Mesenchymal stem cell (in vitro differentiated cells and primary cell): ENCODE results near the gene YAP1.
"Not testable (repeated sequence)": the region's sequence is repeated elsewhere in the genome, so short reads cannot be mapped to it uniquely, and the experiment has no call there.

Experiments used
- DNase-seq: peaks from one replicate; pipeline ENCODE4 v3.0.0-alpha.2; 2013
- H2AFZ ChIP-seq: one replicate; pipeline ENCODE4 v1.6.1; 2013; ENCODE audit warnings: low read depth, mild to moderate bottlenecking, control low read depth, inconsistent platforms, low read length, moderate library complexity
- H2AK5ac ChIP-seq: 2 replicates; pipeline ENCODE4 v1.6.1; 2013; ENCODE audit warnings: low read length, moderate library complexity, mild to moderate bottlenecking, inconsistent platforms; ENCODE audit not compliant: severe bottlenecking
- H2BK120ac ChIP-seq: one replicate; pipeline ENCODE4 v1.6.1; 2013; ENCODE audit warnings: low read depth, mild to moderate bottlenecking, inconsistent platforms, low read length, moderate library complexity
- H2BK12ac ChIP-seq, 2 experiments: one replicate each; pipeline ENCODE4 v1.6.1; 2013; ENCODE audit warnings: inconsistent platforms in 2 of 2, low read length in 2 of 2, mild to moderate bottlenecking in 2 of 2, moderate library complexity in 2 of 2, control low read depth in 1 of 2
- H2BK15ac ChIP-seq: one replicate; pipeline ENCODE4 v1.6.1; 2013; ENCODE audit warnings: mild to moderate bottlenecking, low read depth, inconsistent platforms; ENCODE audit not compliant: poor library complexity, severe bottlenecking
- H2BK5ac ChIP-seq: 2 replicates; pipeline ENCODE4 v1.6.1; 2013; ENCODE audit warnings: low read depth, mild to moderate bottlenecking, low read length, control low read depth, inconsistent platforms; ENCODE audit not compliant: poor library complexity, severe bottlenecking
- H3K14ac ChIP-seq, 2 experiments: one replicate each; pipeline ENCODE4 v1.6.1; 2013; ENCODE audit warnings: inconsistent platforms in 2 of 2, low read length in 2 of 2, control low read depth in 1 of 2, mild to moderate bottlenecking in 1 of 2, moderate library complexity in 1 of 2
- H3K18ac ChIP-seq, 2 experiments: one replicate each; pipeline ENCODE4 v1.6.1; 2013; ENCODE audit warnings: inconsistent platforms in 2 of 2, low read length in 2 of 2, control low read depth in 1 of 2, low read depth in 1 of 2, mild to moderate bottlenecking in 1 of 2
- H3K23ac ChIP-seq, 2 experiments: one replicate each; pipeline ENCODE4 v1.6.1; 2013; ENCODE audit warnings: inconsistent platforms in 2 of 2, low read length in 2 of 2, mild to moderate bottlenecking in 2 of 2, moderate library complexity in 2 of 2, control low read depth in 1 of 2
- H3K27ac ChIP-seq: 2 replicates; pipeline ENCODE4 v1.5.1; 2013; ENCODE audit warnings: mild to moderate bottlenecking, moderate library complexity, low read length, control low read depth, inconsistent platforms; ENCODE audit not compliant: poor library complexity, severe bottlenecking
- H3K27me3 ChIP-seq, 2 experiments: 2 replicates each; pipeline versions ENCODE4 v1.6.1 to v1.7.0; 2013; ENCODE audit warnings: low read length in 2 of 2, mild to moderate bottlenecking in 2 of 2, moderate library complexity in 2 of 2, control low read depth in 1 of 2, inconsistent platforms in 1 of 2; ENCODE audit not compliant: control insufficient read depth in 1 of 2, insufficient read depth in 1 of 2
- H3K36me3 ChIP-seq, 2 experiments: 2 replicates each; pipeline versions ENCODE4 v1.6.1 to v1.7.0; 2013; ENCODE audit warnings: low read length in 2 of 2, control low read depth in 1 of 2, inconsistent platforms in 1 of 2, low read depth in 1 of 2, mild to moderate bottlenecking in 1 of 2; ENCODE audit not compliant: insufficient read depth in 2 of 2, control insufficient read depth in 1 of 2
- H3K4ac ChIP-seq, 2 experiments: one replicate each; pipeline ENCODE4 v1.6.1; 2013; ENCODE audit warnings: inconsistent platforms in 2 of 2, low read length in 2 of 2, mild to moderate bottlenecking in 2 of 2, moderate library complexity in 2 of 2, control low read depth in 1 of 2, low read depth in 1 of 2
- H3K4me1 ChIP-seq: 2 replicates; pipeline ENCODE4 v1.6.1; 2013; ENCODE audit warnings: low read depth, low read length, control low read depth; ENCODE audit not compliant: control insufficient read depth, insufficient read depth
- H3K4me2 ChIP-seq: 2 replicates; pipeline ENCODE4 v1.6.1; 2013; ENCODE audit warnings: low read length, mild to moderate bottlenecking, inconsistent platforms; ENCODE audit not compliant: poor library complexity, severe bottlenecking
- H3K4me3 ChIP-seq, 2 experiments: 2 replicates each; pipeline versions ENCODE4 v1.5.1 to v1.7.0; 2013; ENCODE audit warnings: low read length in 2 of 2, mild to moderate bottlenecking in 2 of 2, control low read depth in 1 of 2, low read depth in 1 of 2; ENCODE audit not compliant: insufficient read depth in 1 of 2
- H3K79me1 ChIP-seq: replicated peaks from 2 replicates; pipeline ENCODE4 v1.6.1; 2013; ENCODE audit warnings: mild to moderate bottlenecking, control low read depth, low read length, inconsistent platforms; ENCODE audit not compliant: poor library complexity, severe bottlenecking
- H3K9ac ChIP-seq: 2 replicates; pipeline ENCODE4 v1.7.0; 2013; ENCODE audit warnings: mild to moderate bottlenecking, low read length, moderate library complexity
- H3K9me3 ChIP-seq: 2 replicates; pipeline ENCODE4 v1.7.0; 2013; ENCODE audit warnings: mild to moderate bottlenecking, low read length; ENCODE audit not compliant: control insufficient read depth
- H4K8ac ChIP-seq: one replicate; pipeline ENCODE4 v1.6.1; 2013; ENCODE audit warnings: inconsistent platforms, mild to moderate bottlenecking, low read length, moderate library complexity
- H4K91ac ChIP-seq: one replicate; pipeline ENCODE4 v1.6.1; 2013; ENCODE audit warnings: mild to moderate bottlenecking, low read length, inconsistent platforms
- WGBS: methylation state at CpG from one replicate; pipeline ENCODE4 v1.1.7; 2013; ENCODE audit warnings: mixed read lengths; 5-methylcytosine and 5-hydroxymethylcytosine counted together

Gene YAP1

DNA sequence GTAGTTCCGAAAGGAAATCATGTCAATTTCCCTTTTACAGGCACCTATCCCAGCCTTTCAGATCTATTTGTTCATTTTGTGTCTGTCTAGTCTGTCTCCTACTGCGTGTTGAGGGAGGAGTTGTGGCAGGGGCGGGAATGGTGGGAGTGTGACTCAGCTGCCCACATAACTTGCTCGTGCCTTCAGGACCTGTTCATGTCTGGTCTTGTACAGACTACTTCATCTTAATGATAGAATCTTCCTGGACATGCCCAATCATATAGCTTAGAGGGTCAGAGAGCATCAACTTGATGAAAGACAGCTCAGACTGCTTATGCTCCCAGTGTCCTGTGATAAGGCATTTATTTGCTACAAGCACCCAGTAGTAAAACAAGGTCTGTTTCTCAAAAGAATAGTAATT lies 146.0 kb downstream of the YAP1 start:
- Histone ChIP-seq H3K79me1 (no peaks in the 10 kb centered on the region), H3K4me3 (no peak overlapping the region), H4K8ac (no peak overlapping the region), H3K4me1 (peaks cover 1% of the 10 kb centered on the region), H3K27me3 (no peaks in the 10 kb centered on the region), H3K9me3 (no peaks in the 10 kb centered on the region), H3K14ac (no peak overlapping the region), H2BK12ac (no peak overlapping the region), H2AFZ (no peak overlapping the region), H3K4ac (peak overlapping the region in 1 of 2 experiments; percentile 70), H2BK120ac (no peak overlapping the region), H4K91ac (no peak overlapping the region), H2BK15ac (no peak overlapping the region), H3K9ac (no peak overlapping the region), H3K4me2 (no peak overlapping the region), H3K36me3 (no peaks in the 10 kb centered on the region), H3K23ac (no peak overlapping the region), H3K18ac (peak overlapping the region in 1 of 2 experiments; percentile 63), H2AK5ac (no peak overlapping the region), H3K27ac (peak overlapping the region; percentile 59), H2BK5ac (peak overlapping the region; percentile 81)
- peak; percentile 82 for DNase-seq
- WGBS = 6% methylated on average over 2 of the region's 4 CpGs

DNA sequence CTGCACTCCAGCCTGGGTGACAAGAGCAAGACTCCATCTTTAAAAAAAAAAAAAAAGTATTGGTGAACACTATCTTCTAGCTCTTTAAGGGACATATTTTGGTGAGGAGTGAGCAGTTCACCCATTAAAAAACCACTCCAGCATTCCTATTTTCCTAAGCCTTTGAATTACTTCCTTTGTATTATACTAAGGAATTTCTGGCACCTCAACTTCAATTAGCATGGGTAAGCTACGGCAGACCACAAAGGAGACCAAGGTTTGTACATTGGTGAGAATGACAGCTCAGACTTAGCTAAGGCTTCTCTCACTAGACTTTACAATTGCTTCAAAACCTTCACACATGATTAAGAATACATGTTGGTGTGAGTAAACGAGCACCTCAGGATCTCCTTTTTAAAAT lies 150.0 kb downstream of the YAP1 start:
- Histone ChIP-seq H3K27me3 (no peaks in the 10 kb centered on the region), H3K23ac (no peak overlapping the region), H3K27ac (no peak overlapping the region), H2AK5ac (no peak overlapping the region), H3K79me1 (no peaks in the 10 kb centered on the region), H2BK15ac (no peak overlapping the region), H2BK5ac (no peak overlapping the region), H2AFZ (no peak overlapping the region), H4K8ac (no peak overlapping the region), H2BK120ac (no peak overlapping the region), H4K91ac (no peak overlapping the region), H3K4me2 (no peak overlapping the region), H2BK12ac (no peak overlapping the region), H3K4me1 (peaks cover 1% of the 10 kb centered on the region), H3K4me3 (no peak overlapping the region), H3K9me3 (no peaks in the 10 kb centered on the region), H3K36me3 (no peaks in the 10 kb centered on the region), H3K9ac (no peak overlapping the region), H3K4ac (no peak overlapping the region), H3K14ac (no peak overlapping the region), H3K18ac (no peak overlapping the region)
- DNase-seq = no peak
- 88% methylated on average over 1 of the region's 2 CpGs for WGBS

DNA sequence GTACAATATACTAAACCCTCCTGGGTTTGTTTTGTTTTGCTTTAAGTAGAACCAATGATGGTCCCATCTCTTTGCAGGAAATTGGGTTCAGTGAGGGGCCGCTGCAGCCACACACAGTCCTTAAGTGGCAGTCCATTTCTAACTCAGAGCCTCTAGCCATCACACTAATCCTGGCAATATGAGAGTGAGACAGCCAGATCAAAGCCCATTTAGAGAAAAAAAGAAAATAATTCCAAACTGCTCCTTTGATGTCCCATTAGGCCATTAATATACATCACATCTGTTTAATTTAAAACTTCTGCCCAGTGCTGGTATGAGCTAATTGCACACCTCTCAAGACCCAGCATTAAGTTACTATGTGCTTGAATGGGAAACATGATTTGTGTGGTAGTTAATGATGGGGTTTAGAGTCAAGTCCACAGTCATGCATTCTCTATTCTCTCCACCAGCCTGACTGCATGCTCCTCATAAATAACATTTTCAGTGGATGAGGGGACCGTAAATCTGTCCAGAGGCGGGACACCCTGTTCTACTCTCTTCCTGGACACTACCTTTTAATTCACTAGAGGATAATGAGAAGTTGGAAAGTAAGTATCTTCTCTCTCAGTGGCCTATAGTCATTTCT lies 153.2 kb downstream of the YAP1 start:
- Histone ChIP-seq H3K79me1 (no peaks in the 10 kb centered on the region), H3K4me1 (peaks cover 5% of the 10 kb centered on the region), H3K27me3 (no peaks in the 10 kb centered on the region), H3K4ac (no peak overlapping the region), H3K23ac (no peak overlapping the region), H2AFZ (no peak overlapping the region), H3K14ac (no peak overlapping the region), H3K36me3 (no peaks in the 10 kb centered on the region), H3K27ac (no peak overlapping the region), H3K9ac (no peak overlapping the region), H2BK12ac (no peak overlapping the region), H3K4me3 (no peak overlapping the region), H2BK120ac (no peak overlapping the region), H3K18ac (no peak overlapping the region), H4K8ac (no peak overlapping the region), H3K9me3 (no peaks in the 10 kb centered on the region), H4K91ac (no peak overlapping the region), H3K4me2 (no peak overlapping the region), H2AK5ac (no peak overlapping the region), H2BK5ac (no peak overlapping the region), H2BK15ac (no peak overlapping the region)
- no peak for DNase-seq
- 91% methylated on average over 1 of the region's 3 CpGs for WGBS

DNA sequence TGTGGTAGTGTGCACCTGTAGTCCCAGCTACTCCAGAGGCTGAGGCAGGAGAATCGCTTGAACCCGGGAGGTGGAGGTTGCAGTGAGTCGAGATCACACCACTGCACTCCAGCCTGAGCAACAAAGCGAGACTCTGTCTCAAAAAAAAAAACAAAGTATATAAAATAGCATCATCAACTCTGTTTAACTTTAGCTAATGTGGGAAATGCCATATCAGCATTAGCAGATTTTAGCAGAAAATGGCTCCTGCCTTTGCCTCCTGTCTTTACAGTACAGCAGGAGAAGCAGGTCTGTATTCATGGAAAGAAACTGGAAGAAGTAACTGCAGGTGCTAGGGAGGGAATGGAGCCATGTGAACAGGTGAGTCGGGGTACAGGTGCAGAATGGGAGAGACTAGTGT lies 154.5 kb downstream of the YAP1 start:
- not testable (repeated sequence) for DNase-seq, H2BK12ac ChIP-seq, H3K27me3 ChIP-seq, H4K8ac ChIP-seq, H3K4ac ChIP-seq, H4K91ac ChIP-seq, H3K4me1 ChIP-seq, H2BK15ac ChIP-seq, H3K14ac ChIP-seq, H2AFZ ChIP-seq, H3K4me3 ChIP-seq, H3K79me1 ChIP-seq, H3K18ac ChIP-seq, H3K27ac ChIP-seq, H3K23ac ChIP-seq, H3K4me2 ChIP-seq, H2AK5ac ChIP-seq, H2BK120ac ChIP-seq, H2BK5ac ChIP-seq, H3K9me3 ChIP-seq, H3K9ac ChIP-seq, H3K36me3 ChIP-seq
- WGBS = 96% methylated on average over 4 of the region's 5 CpGs
